ENCODE data around the gene CLK1. TPM values are rescaled to one million over a fixed set of nuclear protein-coding genes. Genes with fewer than 3 reads are reported as not detected.

CLK1 gene
- total RNA-seq, 6 experiments from 2014 or later, result 25.8 to 28.3 (median 27.3) TPM

GRCh38 chr2:200812122-200813022, 52.1 kb downstream of the CLK1 start:
- DNase-seq, result peak; percentile 58
- peaks cover 60% of the 10 kb centered on the region for H3K4me1 Mint-ChIP-seq (ENCODE audit: low read depth)
- H3K9me3 Mint-ChIP-seq, result no peaks in the 10 kb centered on the region
- peaks cover 3% of the 10 kb centered on the region; the same call in 1 of the 2 replicates for H3K27me3 Mint-ChIP-seq (ENCODE audit: insufficient read depth)
- H3K36me3 Mint-ChIP-seq (ENCODE audit: low read depth), result peaks cover 47% of the 10 kb centered on the region
- TF ChIP-seq, protein P1, sequence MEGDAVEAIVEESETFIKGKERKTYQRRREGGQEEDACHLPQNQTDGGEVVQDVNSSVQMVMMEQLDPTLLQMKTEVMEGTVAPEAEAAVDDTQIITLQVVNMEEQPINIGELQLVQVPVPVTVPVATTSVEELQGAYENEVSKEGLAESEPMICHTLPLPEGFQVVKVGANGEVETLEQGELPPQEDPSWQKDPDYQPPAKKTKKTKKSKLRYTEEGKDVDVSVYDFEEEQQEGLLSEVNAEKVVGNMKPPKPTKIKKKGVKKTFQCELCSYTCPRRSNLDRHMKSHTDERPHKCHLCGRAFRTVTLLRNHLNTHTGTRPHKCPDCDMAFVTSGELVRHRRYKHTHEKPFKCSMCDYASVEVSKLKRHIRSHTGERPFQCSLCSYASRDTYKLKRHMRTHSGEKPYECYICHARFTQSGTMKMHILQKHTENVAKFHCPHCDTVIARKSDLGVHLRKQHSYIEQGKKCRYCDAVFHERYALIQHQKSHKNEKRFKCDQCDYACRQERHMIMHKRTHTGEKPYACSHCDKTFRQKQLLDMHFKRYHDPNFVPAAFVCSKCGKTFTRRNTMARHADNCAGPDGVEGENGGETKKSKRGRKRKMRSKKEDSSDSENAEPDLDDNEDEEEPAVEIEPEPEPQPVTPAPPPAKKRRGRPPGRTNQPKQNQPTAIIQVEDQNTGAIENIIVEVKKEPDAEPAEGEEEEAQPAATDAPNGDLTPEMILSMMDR (IDR thresholded peaks at IDR 0.05), result peak; percentile 76
- peak overlapping the region; percentile 98 for H3K4me3 Mint-ChIP-seq
- peak overlapping the region; percentile 94 for H3K27ac Mint-ChIP-seq

DNA sequence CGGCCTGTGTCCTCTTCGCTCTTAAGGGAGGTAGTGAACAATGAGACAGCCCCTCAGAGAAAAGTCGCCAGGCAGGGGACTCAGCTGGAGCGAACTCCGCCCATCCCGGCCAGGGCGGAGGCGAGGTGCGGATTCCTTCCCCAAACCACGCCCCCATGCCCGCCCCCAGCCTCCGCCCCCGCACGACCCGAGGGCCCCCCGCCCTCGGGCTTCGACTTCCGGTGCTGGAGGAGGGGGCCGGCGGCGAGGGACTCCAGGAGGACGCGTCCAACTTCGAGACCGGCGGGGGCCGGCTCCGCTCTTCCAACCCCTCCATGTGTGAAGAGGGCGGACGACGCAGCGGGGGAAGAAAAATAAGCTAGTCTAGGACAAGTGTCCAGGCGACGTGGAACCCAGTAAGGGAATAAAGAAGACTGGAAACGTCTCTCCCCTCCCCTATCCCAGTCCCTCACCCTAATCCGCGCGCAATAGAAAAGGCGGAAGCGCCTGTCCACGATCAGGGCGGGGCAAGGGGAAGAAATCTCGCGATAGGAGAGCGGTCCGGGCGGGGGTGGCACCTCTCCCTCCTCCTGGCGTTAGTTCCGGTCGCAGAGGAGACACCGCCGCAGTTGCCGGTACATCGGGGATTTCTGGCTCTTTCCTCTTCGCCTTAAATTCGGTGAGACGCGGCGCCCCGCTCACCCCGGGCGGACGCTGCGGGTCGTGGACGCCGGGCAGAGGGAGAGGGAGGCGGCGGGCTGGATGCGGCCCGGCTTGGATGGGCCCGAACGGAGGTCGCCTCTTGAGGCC, 52.9 kb downstream of the CLK1 start, which contains the start of gene BZW1:
TSS of gene BZW1 (plus strand) at position 578 of the 789 bp plus-strand sequence. CDS start 1,308 bp downstream, outside the sequence.
- DNase-seq, result peak; percentile 96
- Mint-ChIP-seq H3K27me3 (ENCODE audit: insufficient read depth) (peaks cover 3% of the 10 kb centered on the region; the same call in 1 of the 2 replicates), H3K36me3 (ENCODE audit: low read depth) (peaks cover 39% of the 10 kb centered on the region), H3K9me3 (no peaks in the 10 kb centered on the region), H3K4me3 (peak within 1 kb of the TSS; percentile 98), H3K27ac (peak within 1 kb of the TSS; percentile 94), H3K4me1 (ENCODE audit: low read depth) (peaks cover 51% of the 10 kb centered on the region)
- TF ChIP-seq, protein P1 (IDR thresholded peaks at IDR 0.05), result no peak

DNA sequence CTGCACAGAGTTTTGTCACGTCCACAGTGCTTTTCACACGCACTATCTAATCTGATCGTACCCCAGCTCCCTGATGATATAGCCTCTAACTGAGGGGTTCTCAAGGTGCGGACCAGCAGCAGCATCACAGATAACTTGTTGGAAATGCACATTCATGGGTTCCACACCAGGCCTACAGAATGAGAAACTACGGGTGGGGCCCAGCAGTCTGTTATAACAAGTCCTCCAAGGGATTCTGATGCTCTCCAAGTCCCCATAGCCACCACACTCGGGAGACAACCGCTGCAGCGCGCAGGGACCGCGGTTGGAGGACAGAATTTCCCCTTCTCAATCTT, 53.5 kb downstream of the CLK1 start:
- Mint-ChIP-seq H3K4me1 (ENCODE audit: low read depth) (peaks cover 46% of the 10 kb centered on the region), H3K27ac (peak overlapping the region; percentile 87)
- TF ChIP-seq, protein P1 (IDR thresholded peaks at IDR 0.05), result no peak

DNA sequence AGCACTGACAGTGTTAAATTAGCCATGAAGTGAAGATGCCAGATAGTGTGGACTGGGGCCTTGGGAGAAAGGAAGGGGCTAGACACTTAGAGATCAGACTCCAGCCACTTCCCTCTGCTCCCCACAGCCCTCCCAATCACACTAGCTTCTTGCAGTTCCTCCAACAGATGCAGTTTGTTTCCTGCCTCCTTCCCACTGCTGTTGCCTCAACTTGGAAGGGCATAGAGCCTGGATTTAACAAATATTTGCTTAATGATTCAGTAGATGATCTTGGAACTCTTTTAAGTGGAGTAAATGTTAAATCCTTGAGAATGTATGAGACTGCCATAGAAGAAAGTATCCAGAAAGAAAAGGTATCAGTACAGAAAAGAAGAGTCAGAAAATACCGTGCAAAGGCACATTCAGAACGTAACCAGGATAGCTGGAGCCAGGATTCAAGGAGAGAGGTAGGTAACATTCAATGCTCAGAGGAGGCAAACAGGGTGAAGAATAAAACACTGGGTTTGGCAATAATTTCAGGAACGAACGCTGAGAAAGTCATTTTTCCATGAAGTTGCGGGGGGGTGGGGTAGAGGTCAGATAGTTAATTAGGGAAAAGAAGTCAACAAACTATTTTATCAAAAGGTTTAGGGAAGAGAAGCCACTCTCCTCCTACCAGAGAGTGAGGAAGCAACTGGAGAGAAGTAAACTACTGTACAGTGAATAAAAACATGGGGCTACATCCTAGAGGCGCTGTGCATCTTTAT, 54.0 kb downstream of the CLK1 start:
- Mint-ChIP-seq H3K36me3 (ENCODE audit: low read depth) (peaks cover 28% of the 10 kb centered on the region), H3K4me3 (peak overlapping the region; percentile 98), H3K4me1 (ENCODE audit: low read depth) (peaks cover 40% of the 10 kb centered on the region), H3K9me3 (no peaks in the 10 kb centered on the region), H3K27ac (peak overlapping the region; percentile 87), H3K27me3 (ENCODE audit: insufficient read depth) (peaks cover 3% of the 10 kb centered on the region; the same call in 1 of the 2 replicates)
- TF ChIP-seq, protein P1 (IDR thresholded peaks at IDR 0.05), result no peak
- DNase-seq, result peak; percentile 66

More for the DNA sequence above, 53.5 kb downstream of the CLK1 start:
- Mint-ChIP-seq H3K4me3 (peak overlapping the region; percentile 98), H3K36me3 (ENCODE audit: low read depth) (peaks cover 33% of the 10 kb centered on the region), H3K9me3 (no peaks in the 10 kb centered on the region), H3K27me3 (ENCODE audit: insufficient read depth) (peaks cover 3% of the 10 kb centered on the region; the same call in 1 of the 2 replicates)
- no peak for DNase-seq
